ENCODE measurements around the gene CALCOCO1. TPM values are rescaled to one million over a fixed set of nuclear protein-coding genes. Genes with fewer than 3 reads are reported as not detected.

Gene CALCOCO1
- total and polyA plus RNA-seq, 7 experiments from 2014 or later = 58.7 to 175 (median 90.7) TPM

DNA sequence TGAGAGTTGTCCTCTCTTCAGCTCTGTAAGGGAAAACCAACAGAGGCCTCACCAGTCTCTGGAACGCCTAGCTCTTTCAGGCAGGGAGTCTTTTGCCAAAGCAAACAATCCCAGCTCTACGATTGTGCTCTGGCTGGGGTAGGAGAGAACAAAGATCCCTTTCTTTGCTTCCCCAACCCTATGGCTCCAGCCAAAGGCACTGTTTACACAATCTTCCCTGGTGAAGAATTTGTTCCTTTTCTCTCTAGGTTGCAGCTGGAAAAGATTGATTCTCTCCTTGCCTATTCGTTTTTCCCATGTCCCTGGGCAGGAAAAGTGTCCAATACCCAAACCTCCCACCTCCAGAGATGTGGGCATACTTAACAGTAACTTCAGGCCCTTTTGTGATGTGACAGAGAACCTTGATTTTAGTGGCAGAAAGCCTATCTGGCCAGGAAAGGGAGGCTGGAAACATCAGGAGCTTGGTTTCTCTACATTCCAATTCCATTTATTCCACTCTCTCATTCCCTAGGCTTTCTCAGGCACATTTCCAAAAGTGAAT, 68.2 kb downstream of the CALCOCO1 start:
- H3K36me3 Mint-ChIP-seq = peaks cover 3 to 14% (median 8%) of the 10 kb centered on the region in 5 donors
- H3K4me3 Mint-ChIP-seq = no peak overlapping the region
- Histone ChIP-seq H3K9me3 (ENCODE audit: control insufficient read depth in 2 of 3, low read length in 3 of 3) (no peaks in the 10 kb centered on the region), H3K4me1 (ENCODE audit: control insufficient read depth in 2 of 2, insufficient read depth in 2 of 2, low read length in 2 of 2) (no peaks in the 10 kb centered on the region), H3K27ac (ENCODE audit: low read depth, low read length) (no peak overlapping the region), H3K27me3 (ENCODE audit: control insufficient read depth in 2 of 2, insufficient read depth in 2 of 2, low read length in 2 of 2) (no peaks in the 10 kb centered on the region), H3K36me3 (ENCODE audit: control insufficient read depth in 2 of 3, insufficient read depth in 3 of 3, low read length in 3 of 3) (peaks cover 0 to 14% (median 0%) of the 10 kb centered on the region in 3 experiments), H3K4me3 (ENCODE audit: low read length) (no peak overlapping the region)
- DNase-seq (no peak), ATAC-seq (no peak)
- peaks cover 0 to 3% (median 0%) of the 10 kb centered on the region in 7 donors for H3K4me1 Mint-ChIP-seq
- no peaks in the 10 kb centered on the region for H3K9me3 Mint-ChIP-seq
- no peak overlapping the region for H3K27ac Mint-ChIP-seq
- ChIA-PET CTCF (interaction anchor here (0.6 kb wide), 1 partner anchor 139 kb away, joined by 3 read pairs; no protein-coding TSS in a partner anchor), POLR2A (interaction anchor here (0.9 to 1.7 kb wide), 2 partner anchors 17 to 150 kb away, joined by 4 read pairs; partner anchors contain the start of gene ATP5MC2)
- H3K27me3 Mint-ChIP-seq = no peaks in the 10 kb centered on the region
- intact Hi-C loops (cut with micrococcal nuclease) = no loop called here

Other genes with a start within 250 kb of the CALCOCO1 start
- gene MAP3K12, start 228.0 kb downstream of the CALCOCO1 start, total RNA-seq = 10 to 100 TPM; 21.8 to 29.7 (median 23.0) TPM
- gene MAP3K12, start 228.0 kb downstream of the CALCOCO1 start, polyA plus RNA-seq = 1 to 10 TPM; 4.9 to 6.6 TPM
- gene TARBP2, start 226.2 kb downstream of the CALCOCO1 start, total RNA-seq = 10 to 100 TPM; 25.1 to 45.2 (median 40.7) TPM
- 10 to 100 TPM; 30.9 to 34.2 TPM for gene TARBP2, start 226.2 kb downstream of the CALCOCO1 start, polyA plus RNA-seq
- not detected for gene NPFF, start 220.0 kb downstream of the CALCOCO1 start, total RNA-seq
- not detected for gene NPFF, start 220.0 kb downstream of the CALCOCO1 start, polyA plus RNA-seq
- gene ATF7, start 101.1 kb downstream of the CALCOCO1 start, total RNA-seq = 10 to 100 TPM; 21.9 to 39.5 (median 30.9) TPM
- gene ATF7, start 101.1 kb downstream of the CALCOCO1 start, polyA plus RNA-seq = 10 to 100 TPM; 14.5 to 14.9 TPM
- 100 to 1,000 TPM; 237 to 332 (median 275) TPM for gene ATP5MC2, start 51.4 kb downstream of the CALCOCO1 start, total RNA-seq
- gene ATP5MC2, start 51.4 kb downstream of the CALCOCO1 start, polyA plus RNA-seq = 100 to 1,000 TPM; 586 to 659 TPM
- not detected for gene CISTR, start 24.5 kb upstream of the CALCOCO1 start, total RNA-seq
- gene CISTR, start 24.5 kb upstream of the CALCOCO1 start, polyA plus RNA-seq = not detected
- gene HOXC13, start 211.4 kb upstream of the CALCOCO1 start, total RNA-seq = not detected
- not detected for gene HOXC13, start 211.4 kb upstream of the CALCOCO1 start, polyA plus RNA-seq
- not detected for gene HOXC12, start 227.5 kb upstream of the CALCOCO1 start, total RNA-seq
- not detected for gene HOXC12, start 227.5 kb upstream of the CALCOCO1 start, polyA plus RNA-seq
- not detected for gene HOXC11, start 245.7 kb upstream of the CALCOCO1 start, total RNA-seq
- gene HOXC11, start 245.7 kb upstream of the CALCOCO1 start, polyA plus RNA-seq = not detected
- not detected for gene HOTAIR, start 247.5 kb upstream of the CALCOCO1 start, total RNA-seq
- not detected for gene HOTAIR, start 247.5 kb upstream of the CALCOCO1 start, polyA plus RNA-seq

Measured in naive thymus-derived CD4-positive, alpha-beta T cell (primary cell).